Measurements from ENCODE around the gene IVNS1ABP.
A peak's percentile ranks its signal among the peaks of the same experiment; 100 is the strongest.

DNA sequence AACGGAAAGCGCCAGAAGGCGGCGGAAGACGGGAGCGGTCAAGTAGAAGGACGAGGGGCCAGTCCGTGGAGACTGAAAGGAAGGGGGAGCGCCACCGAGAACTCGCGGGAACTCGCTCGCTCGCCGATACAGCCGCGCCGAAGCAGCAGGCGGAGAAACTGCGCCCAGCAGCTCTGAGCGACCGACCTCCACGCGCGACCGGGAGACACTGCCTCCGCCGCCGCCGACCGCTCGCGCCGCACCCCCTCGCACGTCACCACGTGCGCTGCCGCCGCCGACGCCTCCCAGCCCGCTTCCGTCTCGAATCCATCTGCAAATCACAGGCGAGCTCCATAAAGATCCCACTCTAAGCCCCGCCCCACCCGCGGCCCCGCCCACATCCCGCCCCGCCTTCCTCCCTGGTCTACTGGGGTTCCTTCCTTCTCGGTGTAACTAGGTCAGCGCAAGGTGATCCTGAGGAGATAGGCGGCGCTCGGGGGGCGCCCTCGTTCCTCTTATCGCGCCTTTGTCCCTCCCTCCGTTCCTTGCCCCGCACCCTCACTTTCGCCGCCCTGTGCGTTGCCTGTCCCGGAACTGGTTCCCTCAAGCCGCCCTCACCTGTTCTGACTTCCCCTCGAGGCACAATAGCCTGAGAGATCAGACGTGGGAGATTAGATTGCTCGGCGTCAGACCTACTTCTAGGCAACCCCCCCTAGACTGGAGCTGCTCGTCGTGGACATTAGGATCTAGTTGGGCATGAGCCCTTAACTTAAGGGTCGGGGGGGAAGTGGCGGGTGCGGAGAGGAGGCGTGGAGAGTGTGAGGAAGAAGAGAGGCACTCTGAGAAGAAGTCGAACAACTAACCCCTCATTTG, at the start of gene IVNS1ABP:
- TF ChIP-seq, protein P1, sequence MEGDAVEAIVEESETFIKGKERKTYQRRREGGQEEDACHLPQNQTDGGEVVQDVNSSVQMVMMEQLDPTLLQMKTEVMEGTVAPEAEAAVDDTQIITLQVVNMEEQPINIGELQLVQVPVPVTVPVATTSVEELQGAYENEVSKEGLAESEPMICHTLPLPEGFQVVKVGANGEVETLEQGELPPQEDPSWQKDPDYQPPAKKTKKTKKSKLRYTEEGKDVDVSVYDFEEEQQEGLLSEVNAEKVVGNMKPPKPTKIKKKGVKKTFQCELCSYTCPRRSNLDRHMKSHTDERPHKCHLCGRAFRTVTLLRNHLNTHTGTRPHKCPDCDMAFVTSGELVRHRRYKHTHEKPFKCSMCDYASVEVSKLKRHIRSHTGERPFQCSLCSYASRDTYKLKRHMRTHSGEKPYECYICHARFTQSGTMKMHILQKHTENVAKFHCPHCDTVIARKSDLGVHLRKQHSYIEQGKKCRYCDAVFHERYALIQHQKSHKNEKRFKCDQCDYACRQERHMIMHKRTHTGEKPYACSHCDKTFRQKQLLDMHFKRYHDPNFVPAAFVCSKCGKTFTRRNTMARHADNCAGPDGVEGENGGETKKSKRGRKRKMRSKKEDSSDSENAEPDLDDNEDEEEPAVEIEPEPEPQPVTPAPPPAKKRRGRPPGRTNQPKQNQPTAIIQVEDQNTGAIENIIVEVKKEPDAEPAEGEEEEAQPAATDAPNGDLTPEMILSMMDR (conservative IDR thresholded peaks at IDR 0.05): peak; percentile 41
- no peak for TF ChIP-seq ZFX (IDR thresholded peaks at IDR 0.05)

Measured in C4-2B (cell line).